Keratinocyte (primary cell): Measurements from ENCODE around the gene CDHR1. TPM values are rescaled to one million over a fixed set of nuclear protein-coding genes. Genes with fewer than 3 reads are reported as not detected.
A peak's percentile ranks its signal among the peaks of the same experiment; 100 is the strongest.

Experiments used
- DNase-seq: peaks from one replicate; pipeline ENCODE4 v3.0.0-alpha.2; 2011; ENCODE audit warnings: low read depth, missing footprints, low spot score
- FAIRE-seq: peaks from 2 replicates; lab custom pipeline; 2011; peaks lifted over from hg19 to GRCh38; lab: Jason Lieb, UNC
- H2AFZ ChIP-seq: 2 replicates; pipeline ENCODE4 v1.6.0; 2012; ENCODE audit warnings: low read length, control low read depth, inconsistent platforms; ENCODE audit not compliant: control insufficient read depth
- H3K27ac ChIP-seq: 2 replicates; pipeline ENCODE4 v1.5.1; 2011; ENCODE audit warnings: low read length; ENCODE audit not compliant: control insufficient read depth, insufficient read depth
- H3K27me3 ChIP-seq: 3 replicates; pipeline ENCODE4 v1.6.0; 2011; ENCODE audit warnings: low read length; ENCODE audit not compliant: control insufficient read depth, insufficient read depth; ENCODE audit errors: extremely low read depth
- H3K36me3 ChIP-seq, 2 experiments: 2 replicates in 1 of 2; 3 replicates in 1 of 2; pipeline ENCODE4 v1.5.1; 2011; ENCODE audit warnings: low read length in 2 of 2, mild to moderate bottlenecking in 1 of 2; ENCODE audit not compliant: control insufficient read depth in 2 of 2, insufficient read depth in 2 of 2; ENCODE audit errors: extremely low read depth in 1 of 2
- H3K4me1 ChIP-seq: 3 replicates; pipeline ENCODE4 v1.5.1; 2011; ENCODE audit warnings: low read length; ENCODE audit not compliant: control insufficient read depth, insufficient read depth; ENCODE audit errors: extremely low read depth
- H3K4me2 ChIP-seq: 3 replicates; pipeline ENCODE4 v1.6.0; 2011; ENCODE audit warnings: low read depth, low read length; ENCODE audit not compliant: control insufficient read depth, insufficient read depth; ENCODE audit errors: extremely low read depth
- H3K4me3 ChIP-seq, 3 experiments: fragments of 200-600 bp in 1 of 3; sonication (generic) in 1 of 3; 2 replicates in 2 of 3; 3 replicates in 1 of 3; pipeline ENCODE4 v1.5.1; 2011 to 2016; ENCODE audit warnings: low read length in 3 of 3, mild to moderate bottlenecking in 3 of 3, control low read depth in 2 of 3, inconsistent platforms in 1 of 3, low read depth in 1 of 3, mixed read lengths in 1 of 3, mixed run types in 1 of 3, moderate library complexity in 1 of 3; ENCODE audit not compliant: control insufficient read depth in 2 of 3, insufficient read depth in 2 of 3; ENCODE audit errors: extremely low read depth in 1 of 3
- H3K79me2 ChIP-seq: 2 replicates; pipeline ENCODE4 v1.6.0; 2012; ENCODE audit warnings: low read length; ENCODE audit not compliant: control insufficient read depth, insufficient read depth
- H3K9ac ChIP-seq: 3 replicates; pipeline ENCODE4 v1.6.0; 2011; ENCODE audit warnings: low read length; ENCODE audit not compliant: control insufficient read depth, insufficient read depth; ENCODE audit errors: extremely low read depth
- H3K9me1 ChIP-seq: 3 replicates; pipeline ENCODE4 v1.6.0; 2011; ENCODE audit warnings: low read length; ENCODE audit not compliant: control insufficient read depth, insufficient read depth; ENCODE audit errors: extremely low read depth
- H3K9me3 ChIP-seq: 2 replicates; pipeline ENCODE4 v1.5.1; 2012; ENCODE audit warnings: low read depth, low read length; ENCODE audit not compliant: control insufficient read depth
- H4K20me1 ChIP-seq: 3 replicates; pipeline ENCODE4 v1.6.0; 2011; ENCODE audit warnings: low read length; ENCODE audit not compliant: control insufficient read depth, insufficient read depth; ENCODE audit errors: extremely low read depth
- CTCF ChIP-seq, 3 experiments: IDR thresholded peaks in 1 of 3; conservative IDR thresholded peaks in 1 of 3; optimal IDR thresholded peaks in 1 of 3; 2 replicates in 2 of 3; 3 replicates in 1 of 3; pipeline versions ENCODE3 to v1.5.1; 2011; ENCODE audit warnings: low read length in 3 of 3, mild to moderate bottlenecking in 3 of 3, moderate library complexity in 2 of 3, control low read depth in 1 of 3, inconsistent platforms in 1 of 3; ENCODE audit not compliant: insufficient read depth in 2 of 3; ENCODE audit errors: extremely low read depth in 1 of 3
- EZH2 ChIP-seq: IDR thresholded peaks from one replicate; pipeline ENCODE4 v1.6.1; 2012; ENCODE audit warnings: inconsistent platforms, mild to moderate bottlenecking, low read length, moderate library complexity
- dilution Hi-C: fragments of 300-500 bp; cut with MboI; formaldehyde crosslinking; loops from one replicate; pipeline ENCODE4 v1.7.0; 2020; ENCODE audit warnings: low sequenced_read_pairs; ENCODE audit not compliant: extremely low pct_ligation_motif_present
- polyA plus RNA-seq, 5 experiments: library from polyadenylated mRNA; depleted of rRNA in 3 of 5; stranded (reverse) in 3 of 5; stranded (forward) in 1 of 5; unstranded in 1 of 5; fragments of >200 nt; gene quantifications; 1 replicate in 1 of 5; 2 replicates in 3 of 5; 3 replicates in 1 of 5; pipeline versions ENCODE4 v1.2.1 to v1.2.3, GENCODE V29; 2011 to 2012; ENCODE audit warnings: missing spikeins in 2 of 5, low read depth in 1 of 5, low replicate concordance in 1 of 5

CDHR1 gene
- polyA plus RNA-seq, 1 donor (not counting 4 experiments of a cell fraction or from before 2014, with no cell fraction given) = 5.2 TPM

- Histone ChIP-seq H3K4me3 (no peak overlapping the region), H3K4me1 (peaks cover 3% of the 10 kb centered on the region), H2AFZ (peak overlapping the region; percentile 67), H4K20me1 (no peaks in the 10 kb centered on the region), H3K9me3 (no peaks in the 10 kb centered on the region), H3K9me1 (no peaks in the 10 kb centered on the region), H3K9ac (no peak overlapping the region), H3K4me2 (peak overlapping the region; percentile 31), H3K27me3 (no peaks in the 10 kb centered on the region), H3K79me2 (no peaks in the 10 kb centered on the region), H3K27ac (no peak overlapping the region), H3K36me3 (peaks cover 0 to 1% of the 10 kb centered on the region in 2 experiments)
- dilution Hi-C loops = no loop called here
- no peak for DNase-seq
- TF ChIP-seq EZH2 (no peak), CTCF (optimal IDR thresholded peaks at IDR 0.05 in 1 of 3, IDR thresholded peaks at IDR 0.05 in 1 of 3, conservative IDR thresholded peaks at IDR 0.05 in 1 of 3; ENCODE audit: extremely low read depth in 1 of 3, insufficient read depth in 2 of 3, low read length in 3 of 3) (no peak)
- FAIRE-seq = no peak
Measured at GRCh38 chr10:84159076-84159685, 35.2 kb upstream of the CDHR1 start.

GRCh38 chr10:84160663-84161362, 33.5 kb upstream of the CDHR1 start:
- Histone ChIP-seq H2AFZ (no peak overlapping the region), H3K9me1 (no peaks in the 10 kb centered on the region), H3K79me2 (no peaks in the 10 kb centered on the region), H3K9me3 (no peaks in the 10 kb centered on the region), H4K20me1 (no peaks in the 10 kb centered on the region), H3K36me3 (peaks cover 0 to 2% of the 10 kb centered on the region in 2 experiments), H3K4me2 (no peak overlapping the region), H3K27me3 (no peaks in the 10 kb centered on the region), H3K4me3 (no peak overlapping the region), H3K4me1 (peaks cover 3% of the 10 kb centered on the region), H3K9ac (no peak overlapping the region), H3K27ac (no peak overlapping the region)
- TF ChIP-seq CTCF (optimal IDR thresholded peaks at IDR 0.05 in 1 of 3, IDR thresholded peaks at IDR 0.05 in 1 of 3, conservative IDR thresholded peaks at IDR 0.05 in 1 of 3; ENCODE audit: extremely low read depth in 1 of 3, insufficient read depth in 2 of 3, low read length in 3 of 3) (peak in 1 of 3 experiments; percentile 25), EZH2 (no peak)
- DNase-seq (no peak), FAIRE-seq (peak; percentile 23)
- dilution Hi-C loops = no loop called here
